ENCODE data around the gene STAT6.

The STAT6 gene

DNA sequence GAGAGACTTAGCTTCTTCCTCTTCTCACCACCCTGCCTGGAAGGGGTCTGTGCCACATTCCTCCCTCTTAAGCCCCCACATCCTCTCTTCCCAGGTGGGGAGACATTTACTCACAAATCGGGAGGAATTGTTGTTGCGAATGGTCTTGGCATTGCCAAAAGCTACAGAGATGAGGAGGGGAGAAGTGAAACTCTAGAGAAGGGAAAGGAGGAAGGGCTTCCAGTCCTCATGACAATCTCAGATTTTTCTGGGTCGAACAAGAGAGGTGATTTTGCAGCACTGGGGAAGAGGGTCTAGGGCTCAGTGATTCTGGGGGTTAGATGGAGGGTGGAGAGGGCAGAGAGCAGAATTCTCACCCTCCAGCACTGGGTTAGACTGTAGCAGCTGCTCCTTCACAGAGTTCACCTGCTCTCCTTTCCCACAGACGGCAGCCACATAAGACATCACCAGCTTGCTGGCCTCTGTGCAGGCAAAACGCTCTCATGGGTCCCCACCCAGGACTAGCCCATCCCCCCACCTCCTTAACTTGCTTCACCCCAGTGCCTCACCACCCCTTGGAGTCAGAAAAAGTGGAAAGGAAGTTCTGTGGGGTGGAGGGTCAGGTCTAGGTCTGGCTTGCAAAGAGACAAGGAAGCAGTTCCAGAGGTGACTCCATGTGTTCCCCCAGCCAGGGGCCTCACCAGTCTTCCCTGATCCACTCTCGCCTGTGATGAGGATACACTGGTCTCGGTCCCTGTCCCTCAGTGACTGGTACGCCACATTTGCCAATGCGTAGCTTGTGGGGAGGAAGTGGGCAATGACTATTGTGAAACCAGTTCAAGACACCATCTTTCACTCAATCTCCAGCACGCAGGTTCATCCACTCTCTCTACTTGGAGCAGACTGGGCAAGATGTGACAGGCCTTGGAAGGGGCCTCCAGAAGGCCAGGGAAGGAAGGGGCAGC is 63.9 kb downstream of the STAT6 start:
- DNase-seq = no peak

- no peak for DNase-seq
Observed at GRCh38 chr12:57046086-57046791, 64.9 kb downstream of the STAT6 start.
